Measurements from ENCODE around the gene MYD88. TPM values are rescaled to one million over a fixed set of nuclear protein-coding genes. Genes with fewer than 3 reads are reported as not detected.

MYD88 gene
- polyA plus RNA-seq = 10 to 100 TPM; 11.9 to 37.7 (median 35.8) TPM

- WGBS, 3 donors = 0 to 3% (median 1%) methylated on average over 52 to 65 of the region's 65 CpGs
- H3K27ac ChIP-seq (ENCODE audit: low read depth, low read length) = peak within 1 kb of the TSS; percentile 22
Observed at GRCh38 chr3:38138349-38139190, at the start of gene MYD88. Gene MYD88 (plus strand): TSS chr3:38138661. CDS start chr3:38138701, 40 bp downstream.

GRCh38 chr3:38089163-38089562, 49.3 kb upstream of the MYD88 start:
- WGBS, 3 donors = 55 to 72% (median 62%) methylated on average over 2 of the region's 2 CpGs

GRCh38 chr3:38090453-38090852, 48.0 kb upstream of the MYD88 start:
- no peak overlapping the region for H3K27ac ChIP-seq (ENCODE audit: low read depth, low read length)
- 86 to 91% (median 88%) methylated on average over 3 of the region's 3 CpGs for WGBS, 3 donors

More at GRCh38 chr3:38089163-38089562, 49.3 kb upstream of the MYD88 start:
- H3K27ac ChIP-seq (ENCODE audit: low read depth, low read length) = no peak overlapping the region

- no peak overlapping the region for H3K27ac ChIP-seq (ENCODE audit: low read depth, low read length)
- 80 to 91% (median 82%) methylated on average over 3 of the region's 3 CpGs for WGBS, 3 donors
Observed at GRCh38 chr3:38094999-38095398, 43.5 kb upstream of the MYD88 start.

GRCh38 chr3:38095669-38096483, 42.6 kb upstream of the MYD88 start:
- no peak overlapping the region for H3K27ac ChIP-seq (ENCODE audit: low read depth, low read length)
- 82 to 88% (median 86%) methylated on average over 6 of the region's 6 CpGs for WGBS, 3 donors

- no peak overlapping the region for H3K27ac ChIP-seq (ENCODE audit: low read depth, low read length)
- WGBS, 3 donors = 66 to 79% (median 73%) methylated on average over 19 of the region's 19 CpGs
Observed at GRCh38 chr3:38097446-38098375, 40.8 kb upstream of the MYD88 start.

GRCh38 chr3:38098376-38098723, 40.1 kb upstream of the MYD88 start:
- no peak overlapping the region for H3K27ac ChIP-seq (ENCODE audit: low read depth, low read length)
- 84 to 94% (median 90%) methylated on average over 9 of the region's 9 CpGs for WGBS, 3 donors

GRCh38 chr3:38099518-38099917, 38.9 kb upstream of the MYD88 start:
- H3K27ac ChIP-seq (ENCODE audit: low read depth, low read length) = no peak overlapping the region
- WGBS, 3 donors = 31 to 53% (median 46%) methylated on average over 5 of the region's 5 CpGs

- WGBS, 3 donors = 79 to 94% (median 79%) methylated on average over 3 of the region's 3 CpGs
- H3K27ac ChIP-seq (ENCODE audit: low read depth, low read length) = no peak overlapping the region
Observed at GRCh38 chr3:38100498-38100897, 38.0 kb upstream of the MYD88 start.

- no peak overlapping the region for H3K27ac ChIP-seq (ENCODE audit: low read depth, low read length)
- 64 to 86% (median 74%) methylated on average over 6 of the region's 6 CpGs for WGBS, 3 donors
Observed at GRCh38 chr3:38101811-38102443, 36.5 kb upstream of the MYD88 start.

GRCh38 chr3:38102444-38102814, 36.0 kb upstream of the MYD88 start:
- 55 to 71% (median 69%) methylated on average over 1 of the region's 1 CpG for WGBS, 3 donors
- no peak overlapping the region for H3K27ac ChIP-seq (ENCODE audit: low read depth, low read length)

GRCh38 chr3:38105525-38105924, 32.9 kb upstream of the MYD88 start:
- H3K27ac ChIP-seq (ENCODE audit: low read depth, low read length) = no peak overlapping the region
- WGBS, 3 donors = 42 to 72% (median 72%) methylated on average over 1 of the region's 1 CpG

- no peak overlapping the region for H3K27ac ChIP-seq (ENCODE audit: low read depth, low read length)
- WGBS, 3 donors = 77 to 86% (median 81%) methylated on average over 7 of the region's 7 CpGs
Observed at GRCh38 chr3:38107911-38108648, 30.4 kb upstream of the MYD88 start.

GRCh38 chr3:38108649-38109579, 29.5 kb upstream of the MYD88 start:
- 61 to 82% (median 63%) methylated on average over 11 of the region's 11 CpGs for WGBS, 3 donors
- no peak overlapping the region for H3K27ac ChIP-seq (ENCODE audit: low read depth, low read length)

GRCh38 chr3:38109580-38110313, 28.7 kb upstream of the MYD88 start:
- no peak overlapping the region for H3K27ac ChIP-seq (ENCODE audit: low read depth, low read length)
- 87 to 93% (median 90%) methylated on average over 17 of the region's 17 CpGs for WGBS, 3 donors

Data from adipose tissue (tissue), 3 donors.